HEK293T (cell line): Measurements from ENCODE around the gene MYBBP1A.

Source experiments
- CTCF ChIA-PET: fragments of 350-600 bp; formaldehyde crosslinking; extraction: SDS; loops from one replicate; lab custom pipeline; 2021; ENCODE audit warnings: antibody characterized with exemption, inconsistent platforms; lab: Yijun Ruan, JAX
- POLR2A ChIA-PET: fragments of 350-600 bp; formaldehyde crosslinking; extraction: SDS; loops from one replicate; lab custom pipeline; 2020; ENCODE audit warnings: antibody characterized with exemption, inconsistent platforms; lab: Yijun Ruan, JAX
- DNase-seq: peaks from one replicate; pipeline ENCODE4 v3.0.0; 2012; ENCODE audit warnings: mixed read lengths; ENCODE audit errors: extremely low spot score
- ARNT ChIP-seq: fragments of 450-650 bp; IDR thresholded peaks from 2 replicates; pipeline ENCODE4 v1.6.1; 2017; ENCODE audit warnings: mild to moderate bottlenecking
- BHLHE40 ChIP-seq: fragments of 450-650 bp; IDR thresholded peaks from 2 replicates; pipeline ENCODE4 v1.6.1; 2016; ENCODE audit warnings: mild to moderate bottlenecking, moderate library complexity, borderline replicate concordance
- CTBP1 ChIP-seq: fragments of 450-650 bp; IDR thresholded peaks from 2 replicates; pipeline ENCODE4 v1.6.1; 2016; ENCODE audit warnings: borderline replicate concordance
- ELF4 ChIP-seq: fragments of 450-650 bp; IDR thresholded peaks from 2 replicates; pipeline ENCODE4 v1.6.1; 2017; ENCODE audit warnings: antibody characterized with exemption
- FOXA1 ChIP-seq: fragments of 450-650 bp; IDR thresholded peaks from 2 replicates; pipeline ENCODE4 v1.6.1; 2016; ENCODE audit warnings: mild to moderate bottlenecking
- FOXK2 ChIP-seq: fragments of 450-650 bp; IDR thresholded peaks from 2 replicates; pipeline ENCODE4 v1.6.1; 2016; ENCODE audit warnings: mild to moderate bottlenecking
- FOXM1 ChIP-seq: fragments of 450-650 bp; IDR thresholded peaks from 2 replicates; pipeline ENCODE4 v1.6.1; 2017; ENCODE audit warnings: mild to moderate bottlenecking, borderline replicate concordance
- HDGF ChIP-seq: fragments of 450-650 bp; IDR thresholded peaks from 2 replicates; pipeline ENCODE4 v1.6.1; 2017; ENCODE audit warnings: antibody characterized with exemption, borderline replicate concordance
- L3MBTL2 ChIP-seq: fragments of 450-650 bp; conservative IDR thresholded peaks from 2 replicates; pipeline ENCODE4 v1.6.1; 2016; ENCODE audit warnings: mild to moderate bottlenecking
- LEF1 ChIP-seq: fragments of 450-650 bp; IDR thresholded peaks from 2 replicates; pipeline ENCODE4 v1.6.1; 2017; ENCODE audit warnings: mild to moderate bottlenecking, borderline replicate concordance
- NFRKB ChIP-seq: fragments of 450-650 bp; IDR thresholded peaks from 2 replicates; pipeline ENCODE4 v1.6.1; 2016; ENCODE audit warnings: mild to moderate bottlenecking, moderate library complexity
- SP1 ChIP-seq: fragments of 450-650 bp; IDR thresholded peaks from 2 replicates; pipeline ENCODE4 v1.6.1; 2017
- SUZ12 ChIP-seq: fragments of 450-650 bp; IDR thresholded peaks from 2 replicates; pipeline ENCODE4 v1.6.1; 2016; ENCODE audit warnings: mild to moderate bottlenecking
- TARDBP ChIP-seq: fragments of 450-650 bp; IDR thresholded peaks from 2 replicates; pipeline ENCODE4 v1.6.1; 2016
- ZNF384 ChIP-seq: fragments of 450-650 bp; IDR thresholded peaks from 2 replicates; pipeline ENCODE4 v1.6.1; 2016
- TF ChIP-seq, protein P1 (sequence below): fragments of 450-650 bp; IDR thresholded peaks from 2 replicates; pipeline ENCODE4 v1.6.1; 2016

MYBBP1A gene

DNA sequence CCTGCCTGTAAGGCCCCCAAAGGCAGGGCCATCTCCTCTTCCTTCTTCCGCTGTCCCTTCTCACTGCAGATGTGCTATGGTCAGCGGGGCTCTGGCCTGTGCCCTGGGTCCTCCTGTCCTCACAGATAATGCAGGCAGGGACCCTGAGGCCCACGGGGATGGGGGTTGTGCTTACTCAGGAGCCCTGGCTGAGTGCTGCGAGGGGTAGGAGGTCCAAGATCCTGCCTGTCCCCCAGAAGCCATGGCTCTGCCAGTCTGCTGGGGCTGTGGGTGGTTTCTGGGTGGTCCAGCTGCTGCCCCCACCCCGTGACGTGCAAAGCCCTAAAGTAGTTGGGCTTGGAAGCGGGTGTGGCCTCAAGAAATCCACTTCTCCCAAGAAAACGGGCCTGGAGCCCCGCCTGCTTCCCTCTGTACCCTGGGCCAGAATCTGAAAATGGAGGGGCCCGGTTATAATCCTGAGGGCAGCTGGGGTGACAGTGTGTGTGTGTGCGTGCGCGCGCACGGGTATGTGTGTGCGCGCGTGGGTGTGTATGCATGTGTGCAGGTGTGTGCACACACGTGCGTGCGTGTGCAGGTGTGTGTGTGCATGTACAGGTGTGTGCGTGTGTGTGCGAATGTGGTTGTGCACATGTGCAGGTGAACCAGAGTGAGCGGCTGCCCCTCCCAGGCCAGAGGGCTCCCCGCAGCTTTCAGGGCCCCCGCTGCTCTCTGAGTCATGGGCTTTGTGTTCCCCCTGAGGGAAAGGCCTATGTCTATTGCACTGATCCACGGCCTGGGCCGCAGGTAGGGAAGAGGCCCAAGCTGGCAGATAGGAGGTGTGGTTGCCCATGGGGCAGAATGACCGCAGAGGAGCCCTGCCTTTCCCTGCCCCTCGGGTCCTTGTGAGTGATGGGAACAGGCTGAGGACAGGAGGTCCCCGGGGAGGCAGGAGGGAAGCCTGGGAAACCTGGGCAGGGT is 42.8 kb downstream of the MYBBP1A start:
- POLR2A ChIA-PET: no interaction called here
- DNase-seq: no peak
- CTCF ChIA-PET: interaction anchor here (0.7 kb wide), 1 partner anchor 9 kb away, joined by 3 read pairs; no protein-coding TSS in a partner anchor
- TF ChIP-seq HDGF (no peak), SP1 (no peak), L3MBTL2 (no peak), FOXA1 (no peak), ELF4 (no peak), ARNT (no peak), LEF1 (no peak), NFRKB (no peak), FOXK2 (no peak), ZNF384 (no peak), SUZ12 (no peak), CTBP1 (no peak), FOXM1 (no peak)

DNA sequence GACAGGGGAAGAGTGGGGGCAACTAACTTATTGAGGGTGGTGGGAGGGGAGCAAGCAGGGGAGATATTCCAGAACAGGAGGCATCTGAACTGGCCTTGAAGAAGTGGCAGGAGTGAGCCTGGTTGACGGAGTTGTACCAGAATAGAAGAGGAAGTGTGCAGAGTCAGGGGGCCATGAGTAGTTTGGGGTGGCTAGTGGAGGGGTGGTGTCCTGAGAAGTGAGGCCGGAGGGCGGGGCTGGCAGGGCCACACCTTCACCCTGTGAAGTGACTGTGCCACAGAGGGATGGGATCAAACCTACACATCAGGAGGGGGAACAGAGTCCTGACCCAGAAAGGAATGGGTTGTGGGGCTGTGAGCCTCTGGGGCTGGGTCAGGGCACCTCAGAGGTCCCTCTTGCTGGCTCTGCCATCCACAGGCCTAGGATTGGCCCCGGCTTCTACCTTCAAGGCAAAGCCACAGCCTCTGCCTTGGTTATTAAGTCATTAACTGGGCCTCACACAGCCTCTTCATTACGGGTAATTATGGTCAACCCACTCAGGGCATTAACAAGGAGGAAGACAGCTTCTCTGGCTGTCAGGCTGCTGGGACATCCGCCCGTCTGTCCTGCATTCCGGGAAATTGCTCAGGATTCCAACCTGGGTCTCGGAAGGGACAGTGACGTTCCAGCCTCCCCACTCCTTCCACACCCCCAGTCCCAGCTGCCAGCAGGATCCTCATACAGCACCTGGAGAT is 43.8 kb downstream of the MYBBP1A start:
- TF ChIP-seq LEF1 (no peak), ELF4 (no peak), CTBP1 (no peak), BHLHE40 (no peak), FOXM1 (no peak), ARNT (no peak), SUZ12 (no peak), L3MBTL2 (no peak)
- POLR2A ChIA-PET: no interaction called here
- CTCF ChIA-PET: no interaction called here
- no peak for DNase-seq

DNA sequence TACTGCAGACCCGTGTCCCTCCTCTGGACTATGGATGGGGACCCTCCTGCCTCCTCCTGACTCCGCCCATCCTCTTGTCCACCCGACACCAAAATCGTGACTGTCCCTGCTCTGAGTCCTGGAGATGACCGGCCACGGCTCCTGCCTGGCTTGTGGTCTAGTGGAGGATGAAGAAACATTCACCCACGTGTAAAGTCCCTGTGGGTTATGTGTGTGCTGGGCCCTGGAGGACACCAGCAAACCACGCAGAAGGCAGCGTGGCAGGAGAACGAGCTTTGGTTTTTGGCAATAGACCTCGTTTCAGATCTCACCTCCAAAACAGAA is 44.6 kb downstream of the MYBBP1A start:
- DNase-seq: no peak
- ChIA-PET POLR2A (interaction anchor here (0.9 to 1.5 kb wide), 2 partner anchors 11 to 12 kb away, joined by 3 read pairs; partner anchors contain the start of gene SPNS2), CTCF (no interaction called here)
- no peak for TF ChIP-seq BHLHE40
- TF ChIP-seq LEF1: no peak
- no peak for TF ChIP-seq ELF4
- TF ChIP-seq HDGF: no peak
- TF ChIP-seq NFRKB: no peak
- no peak for TF ChIP-seq ZNF384
- TF ChIP-seq FOXA1: no peak
- TF ChIP-seq, protein P1, sequence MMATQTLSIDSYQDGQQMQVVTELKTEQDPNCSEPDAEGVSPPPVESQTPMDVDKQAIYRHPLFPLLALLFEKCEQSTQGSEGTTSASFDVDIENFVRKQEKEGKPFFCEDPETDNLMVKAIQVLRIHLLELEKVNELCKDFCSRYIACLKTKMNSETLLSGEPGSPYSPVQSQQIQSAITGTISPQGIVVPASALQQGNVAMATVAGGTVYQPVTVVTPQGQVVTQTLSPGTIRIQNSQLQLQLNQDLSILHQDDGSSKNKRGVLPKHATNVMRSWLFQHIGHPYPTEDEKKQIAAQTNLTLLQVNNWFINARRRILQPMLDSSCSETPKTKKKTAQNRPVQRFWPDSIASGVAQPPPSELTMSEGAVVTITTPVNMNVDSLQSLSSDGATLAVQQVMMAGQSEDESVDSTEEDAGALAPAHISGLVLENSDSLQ: no peak
- no peak for TF ChIP-seq SP1
- TF ChIP-seq TARDBP: no peak
- TF ChIP-seq L3MBTL2: no peak
- TF ChIP-seq CTBP1: no peak
- TF ChIP-seq ARNT: no peak
- TF ChIP-seq FOXK2: no peak
- TF ChIP-seq SUZ12: no peak
- no peak for TF ChIP-seq FOXM1

DNA sequence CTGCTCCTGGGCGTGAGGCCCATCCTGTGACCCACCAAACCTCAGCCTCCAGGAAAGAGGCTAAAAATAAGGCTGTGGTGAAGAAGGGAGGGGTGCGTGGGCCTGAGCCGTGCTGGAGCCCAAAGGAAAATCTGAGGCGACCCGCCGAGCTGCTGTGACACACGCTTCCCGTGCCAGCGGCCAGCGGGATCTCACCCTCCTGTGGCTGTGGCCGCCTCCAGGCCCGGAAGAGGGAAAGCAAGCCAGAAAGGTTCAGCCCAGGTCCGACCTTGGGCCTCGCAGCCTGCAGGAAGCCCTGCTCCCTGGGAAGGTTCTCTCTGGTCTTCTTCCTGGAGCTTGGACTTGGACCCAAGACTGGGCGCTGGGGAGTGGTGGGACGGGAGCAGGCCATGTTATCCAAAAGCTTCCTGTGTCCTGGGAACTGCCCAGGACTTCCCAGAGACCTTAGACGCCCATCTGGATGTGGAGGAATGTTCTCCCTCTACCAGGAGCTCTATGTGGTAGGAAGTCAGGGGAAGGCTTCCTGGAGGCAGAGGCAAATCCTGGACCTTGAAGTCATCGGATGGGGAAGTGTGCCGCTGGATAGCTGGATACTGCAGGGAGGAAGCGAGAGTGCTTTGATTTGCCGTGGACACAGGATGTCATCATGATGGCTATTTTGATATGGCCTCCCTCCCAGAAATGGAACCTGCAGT is 45.1 kb downstream of the MYBBP1A start:
- POLR2A ChIA-PET: interaction anchor here (0.9 to 1.5 kb wide), 2 partner anchors 10 to 11 kb away, joined by 3 read pairs; partner anchors contain the start of gene SPNS2
- TF ChIP-seq L3MBTL2: no peak
- no peak for TF ChIP-seq LEF1
- TF ChIP-seq NFRKB: no peak
- DNase-seq: no peak
- CTCF ChIA-PET: no interaction called here

DNA sequence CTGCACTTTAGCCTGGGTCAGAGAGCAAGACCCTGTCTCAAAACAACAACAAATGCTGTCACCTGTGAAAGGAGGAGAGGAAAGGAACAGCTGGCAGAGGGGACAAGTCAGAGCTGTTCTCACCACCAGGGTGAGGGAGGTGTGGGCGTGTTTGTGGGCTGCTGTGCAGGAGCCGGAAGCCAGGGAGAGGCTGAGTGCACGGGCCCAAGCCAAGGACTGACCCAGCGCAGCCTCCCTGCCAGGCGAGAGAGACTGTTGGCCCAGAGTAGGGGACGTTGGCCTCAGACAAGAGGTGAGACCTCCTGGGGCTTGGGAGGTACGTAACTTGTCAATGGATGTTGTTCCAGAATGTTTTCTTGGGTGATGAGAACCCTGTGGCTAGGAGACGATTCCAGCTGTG is 45.8 kb downstream of the MYBBP1A start:
- ChIA-PET CTCF (no interaction called here), POLR2A (interaction anchor here (1.5 kb wide), 1 partner anchor 10 kb away, joined by 3 read pairs; no protein-coding TSS in a partner anchor)
- DNase-seq: no peak
- TF ChIP-seq CTBP1 (no peak), ARNT (no peak), SP1 (no peak), L3MBTL2 (no peak), SUZ12 (no peak), TARDBP (no peak), ELF4 (no peak), NFRKB (no peak), BHLHE40 (no peak), LEF1 (no peak), FOXK2 (no peak), FOXA1 (no peak), ZNF384 (no peak), HDGF (no peak), FOXM1 (no peak)
- TF ChIP-seq, protein P1: no peak
